ENCODE results near the gene INSC.

DNA sequence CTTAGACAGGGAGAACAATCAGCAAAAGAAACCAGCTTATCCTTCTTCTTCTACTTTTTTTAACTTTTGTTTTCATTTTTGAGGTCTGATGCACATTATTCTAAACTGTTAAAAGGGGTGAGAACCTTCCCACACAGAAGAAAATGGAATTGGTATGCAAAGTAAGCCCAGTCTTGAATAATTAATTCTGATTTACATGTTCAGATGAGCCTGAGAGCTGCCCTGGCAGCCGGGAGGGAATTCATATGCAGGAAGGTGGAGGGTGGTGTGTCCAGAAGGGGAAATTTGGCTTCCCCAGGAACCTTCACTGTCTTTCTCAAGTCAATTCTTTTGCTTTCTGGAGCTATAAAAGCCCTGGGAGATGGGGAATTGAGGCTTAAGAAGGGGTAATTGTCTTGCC is 181.0 kb downstream of the INSC start:
- TF ChIP-seq EZH2 (IDR thresholded peaks at IDR 0.05; ENCODE audit: borderline replicate concordance, insufficient read depth, low read length, poor library complexity, severe bottlenecking) (no peak), RAD21 (conservative IDR thresholded peaks at IDR 0.05) (no peak), POLR2AphosphoS5 (IDR thresholded peaks at IDR 0.05) (no peak), EP300 (conservative IDR thresholded peaks at IDR 0.05; ENCODE audit: poor library complexity, severe bottlenecking) (no peak), TAF1 (IDR thresholded peaks at IDR 0.05; ENCODE audit: low read depth) (no peak), MXI1 (conservative IDR thresholded peaks at IDR 0.05; ENCODE audit: poor library complexity, severe bottlenecking) (no peak)
- TF ChIP-seq, protein P1, sequence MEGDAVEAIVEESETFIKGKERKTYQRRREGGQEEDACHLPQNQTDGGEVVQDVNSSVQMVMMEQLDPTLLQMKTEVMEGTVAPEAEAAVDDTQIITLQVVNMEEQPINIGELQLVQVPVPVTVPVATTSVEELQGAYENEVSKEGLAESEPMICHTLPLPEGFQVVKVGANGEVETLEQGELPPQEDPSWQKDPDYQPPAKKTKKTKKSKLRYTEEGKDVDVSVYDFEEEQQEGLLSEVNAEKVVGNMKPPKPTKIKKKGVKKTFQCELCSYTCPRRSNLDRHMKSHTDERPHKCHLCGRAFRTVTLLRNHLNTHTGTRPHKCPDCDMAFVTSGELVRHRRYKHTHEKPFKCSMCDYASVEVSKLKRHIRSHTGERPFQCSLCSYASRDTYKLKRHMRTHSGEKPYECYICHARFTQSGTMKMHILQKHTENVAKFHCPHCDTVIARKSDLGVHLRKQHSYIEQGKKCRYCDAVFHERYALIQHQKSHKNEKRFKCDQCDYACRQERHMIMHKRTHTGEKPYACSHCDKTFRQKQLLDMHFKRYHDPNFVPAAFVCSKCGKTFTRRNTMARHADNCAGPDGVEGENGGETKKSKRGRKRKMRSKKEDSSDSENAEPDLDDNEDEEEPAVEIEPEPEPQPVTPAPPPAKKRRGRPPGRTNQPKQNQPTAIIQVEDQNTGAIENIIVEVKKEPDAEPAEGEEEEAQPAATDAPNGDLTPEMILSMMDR (IDR thresholded peaks at IDR 0.05; ENCODE audit: poor library complexity, severe bottlenecking), result no peak
- TF ChIP-seq, protein P2, sequence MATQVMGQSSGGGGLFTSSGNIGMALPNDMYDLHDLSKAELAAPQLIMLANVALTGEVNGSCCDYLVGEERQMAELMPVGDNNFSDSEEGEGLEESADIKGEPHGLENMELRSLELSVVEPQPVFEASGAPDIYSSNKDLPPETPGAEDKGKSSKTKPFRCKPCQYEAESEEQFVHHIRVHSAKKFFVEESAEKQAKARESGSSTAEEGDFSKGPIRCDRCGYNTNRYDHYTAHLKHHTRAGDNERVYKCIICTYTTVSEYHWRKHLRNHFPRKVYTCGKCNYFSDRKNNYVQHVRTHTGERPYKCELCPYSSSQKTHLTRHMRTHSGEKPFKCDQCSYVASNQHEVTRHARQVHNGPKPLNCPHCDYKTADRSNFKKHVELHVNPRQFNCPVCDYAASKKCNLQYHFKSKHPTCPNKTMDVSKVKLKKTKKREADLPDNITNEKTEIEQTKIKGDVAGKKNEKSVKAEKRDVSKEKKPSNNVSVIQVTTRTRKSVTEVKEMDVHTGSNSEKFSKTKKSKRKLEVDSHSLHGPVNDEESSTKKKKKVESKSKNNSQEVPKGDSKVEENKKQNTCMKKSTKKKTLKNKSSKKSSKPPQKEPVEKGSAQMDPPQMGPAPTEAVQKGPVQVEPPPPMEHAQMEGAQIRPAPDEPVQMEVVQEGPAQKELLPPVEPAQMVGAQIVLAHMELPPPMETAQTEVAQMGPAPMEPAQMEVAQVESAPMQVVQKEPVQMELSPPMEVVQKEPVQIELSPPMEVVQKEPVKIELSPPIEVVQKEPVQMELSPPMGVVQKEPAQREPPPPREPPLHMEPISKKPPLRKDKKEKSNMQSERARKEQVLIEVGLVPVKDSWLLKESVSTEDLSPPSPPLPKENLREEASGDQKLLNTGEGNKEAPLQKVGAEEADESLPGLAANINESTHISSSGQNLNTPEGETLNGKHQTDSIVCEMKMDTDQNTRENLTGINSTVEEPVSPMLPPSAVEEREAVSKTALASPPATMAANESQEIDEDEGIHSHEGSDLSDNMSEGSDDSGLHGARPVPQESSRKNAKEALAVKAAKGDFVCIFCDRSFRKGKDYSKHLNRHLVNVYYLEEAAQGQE (IDR thresholded peaks at IDR 0.05; ENCODE audit: borderline replicate concordance), result no peak
